A673 (cell line): ENCODE data around the gene SEMA4A.

ENCODE experiments used
- EZH2 ChIP-seq: fragments of 200-600 bp; sonication (generic); IDR thresholded peaks from 2 replicates; pipeline ENCODE4 v1.6.1; 2017; ENCODE audit warnings: borderline replicate concordance, low read depth, mild to moderate bottlenecking, mixed read lengths, antibody characterized with exemption, low read length; ENCODE audit not compliant: poor library complexity, severe bottlenecking
- TF ChIP-seq, protein P1 (sequence below): fragments of 300-800, 200-600 bp; sonication (generic); conservative IDR thresholded peaks from 2 replicates; pipeline ENCODE4 v1.5.1; 2017; ENCODE audit warnings: low read depth, mild to moderate bottlenecking, antibody characterized with exemption, low read length, moderate library complexity, mixed read lengths

- no peak for TF ChIP-seq EZH2
- TF ChIP-seq, protein P1, sequence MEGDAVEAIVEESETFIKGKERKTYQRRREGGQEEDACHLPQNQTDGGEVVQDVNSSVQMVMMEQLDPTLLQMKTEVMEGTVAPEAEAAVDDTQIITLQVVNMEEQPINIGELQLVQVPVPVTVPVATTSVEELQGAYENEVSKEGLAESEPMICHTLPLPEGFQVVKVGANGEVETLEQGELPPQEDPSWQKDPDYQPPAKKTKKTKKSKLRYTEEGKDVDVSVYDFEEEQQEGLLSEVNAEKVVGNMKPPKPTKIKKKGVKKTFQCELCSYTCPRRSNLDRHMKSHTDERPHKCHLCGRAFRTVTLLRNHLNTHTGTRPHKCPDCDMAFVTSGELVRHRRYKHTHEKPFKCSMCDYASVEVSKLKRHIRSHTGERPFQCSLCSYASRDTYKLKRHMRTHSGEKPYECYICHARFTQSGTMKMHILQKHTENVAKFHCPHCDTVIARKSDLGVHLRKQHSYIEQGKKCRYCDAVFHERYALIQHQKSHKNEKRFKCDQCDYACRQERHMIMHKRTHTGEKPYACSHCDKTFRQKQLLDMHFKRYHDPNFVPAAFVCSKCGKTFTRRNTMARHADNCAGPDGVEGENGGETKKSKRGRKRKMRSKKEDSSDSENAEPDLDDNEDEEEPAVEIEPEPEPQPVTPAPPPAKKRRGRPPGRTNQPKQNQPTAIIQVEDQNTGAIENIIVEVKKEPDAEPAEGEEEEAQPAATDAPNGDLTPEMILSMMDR = no peak
Measured at GRCh38 chr1:156155756-156156510, 2.5 kb downstream of the SEMA4A start.
